ENCODE results near the gene CP. TPM values are rescaled to one million over a fixed set of nuclear protein-coding genes. Genes with fewer than 3 reads are reported as not detected.

Gene CP
- total RNA-seq, 1 experiment from 2014 or later, result 0.28 TPM

DNA sequence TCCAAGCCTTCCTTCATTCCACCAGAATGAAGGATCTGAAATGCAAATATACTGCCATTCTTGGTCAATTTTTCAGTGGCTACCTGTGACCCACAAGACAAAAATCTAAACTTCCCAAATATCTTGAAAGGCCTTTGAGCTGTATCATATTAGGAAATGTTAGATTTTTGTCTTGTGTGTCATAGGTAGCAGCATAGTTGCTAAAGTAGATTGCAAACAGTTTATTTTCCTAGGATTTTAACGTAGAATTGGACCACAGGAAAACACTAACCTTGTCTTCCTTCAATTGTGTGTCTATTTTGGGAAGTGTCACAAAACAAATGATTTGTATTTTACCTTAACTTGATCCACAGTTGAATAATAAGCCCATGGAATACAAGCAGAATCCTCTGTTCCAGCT lies 42.4 kb downstream of the CP start:
- no peaks in the 10 kb centered on the region; the same call in 1 of the 2 replicates for H3K36me3 ChIP-seq (ENCODE audit: low read depth)
- no peaks in the 10 kb centered on the region for H3K79me2 ChIP-seq (ENCODE audit: low read depth)
- ChIA-PET CTCF (interaction anchor here (0.6 to 0.9 kb wide), 2 partner anchors 189 to 295 kb away, joined by 3 to 5 read pairs; no protein-coding TSS in a partner anchor), POLR2A (ENCODE audit: unreplicated experiment) (no interaction called here)
- no peak overlapping the region for H3K4me3 ChIP-seq
- peaks cover 11% of the 10 kb centered on the region for H3K4me1 ChIP-seq (replicated peaks; ENCODE audit: insufficient read depth)
- peak overlapping the region; percentile 6; the same call in 1 of the 2 replicates for H3K4me2 ChIP-seq
- H4K20me1 ChIP-seq (ENCODE audit: insufficient read depth), result no peaks in the 10 kb centered on the region
- no peak for TF ChIP-seq CTCF (conservative IDR thresholded peaks at IDR 0.05)
- TF ChIP-seq EZH2 (IDR thresholded peaks at IDR 0.05; ENCODE audit: low read depth), result no peak
- H3K27me3 ChIP-seq (ENCODE audit: insufficient read depth, low read depth), result no peaks in the 10 kb centered on the region
- no peak overlapping the region for H2AFZ ChIP-seq
- intact Hi-C loops (cut with micrococcal nuclease; ENCODE audit: unreplicated experiment), result no loop called here
- H3K9me2 ChIP-seq (ENCODE audit: insufficient read depth), result no peaks in the 10 kb centered on the region
- no TSS peak for BruUV-seq (replicated peaks)
- H3K27ac ChIP-seq, result peak overlapping the region; percentile 30
- DNase-seq, result peak in 1 of 2 experiments; percentile 44
- H3K9me3 ChIP-seq (ENCODE audit: insufficient read depth, low read depth), result no peaks in the 10 kb centered on the region
- peaks cover 4% of the 10 kb centered on the region; the same call in 1 of the 2 replicates for H3F3A ChIP-seq (ENCODE audit: insufficient read depth, low read depth)

DNA sequence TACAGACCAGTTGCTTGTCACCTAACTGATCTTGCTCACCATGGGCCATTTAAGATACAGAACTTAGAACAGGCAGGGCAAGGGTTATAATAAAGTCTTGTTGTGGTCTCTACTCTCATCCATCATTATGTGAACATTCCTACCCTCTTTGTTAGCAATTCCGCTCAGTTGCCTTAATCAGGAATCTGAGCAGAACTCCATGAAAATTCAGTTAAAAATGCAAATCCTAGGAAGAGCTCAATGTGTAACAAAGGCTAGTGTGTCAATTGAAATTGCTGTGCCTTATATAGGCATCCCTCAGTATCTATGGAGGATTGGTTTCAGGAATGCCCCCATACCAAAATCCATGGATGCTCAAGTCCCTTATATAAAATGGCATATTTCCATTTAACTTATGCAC lies 44.5 kb downstream of the CP start:
- peaks cover 4% of the 10 kb centered on the region for H3K36me3 ChIP-seq (ENCODE audit: low read depth)
- no peaks in the 10 kb centered on the region for H3K79me2 ChIP-seq (ENCODE audit: low read depth)
- TF ChIP-seq EZH2 (IDR thresholded peaks at IDR 0.05; ENCODE audit: low read depth), result no peak
- TF ChIP-seq CTCF (conservative IDR thresholded peaks at IDR 0.05), result no peak
- intact Hi-C loops (cut with micrococcal nuclease; ENCODE audit: unreplicated experiment), result no loop called here
- CTCF ChIA-PET, result no interaction called here
- DNase-seq, result no peak
- H3K27ac ChIP-seq, result no peak overlapping the region
- H3F3A ChIP-seq (ENCODE audit: insufficient read depth, low read depth), result peaks cover 4% of the 10 kb centered on the region; the same call in 1 of the 2 replicates
- no peaks in the 10 kb centered on the region for H4K20me1 ChIP-seq (ENCODE audit: insufficient read depth)
- no peak overlapping the region for H3K4me3 ChIP-seq
- H3K4me1 ChIP-seq (replicated peaks; ENCODE audit: insufficient read depth), result peaks cover 11% of the 10 kb centered on the region
- H2AFZ ChIP-seq, result no peak overlapping the region
- POLR2A ChIA-PET (ENCODE audit: unreplicated experiment), result no interaction called here
- no TSS peak for BruUV-seq (replicated peaks)
- H3K27me3 ChIP-seq (ENCODE audit: insufficient read depth, low read depth), result no peaks in the 10 kb centered on the region
- no peaks in the 10 kb centered on the region for H3K9me2 ChIP-seq (ENCODE audit: insufficient read depth)
- H3K4me2 ChIP-seq, result no peak overlapping the region
- H3K9me3 ChIP-seq (ENCODE audit: insufficient read depth, low read depth), result no peaks in the 10 kb centered on the region

DNA sequence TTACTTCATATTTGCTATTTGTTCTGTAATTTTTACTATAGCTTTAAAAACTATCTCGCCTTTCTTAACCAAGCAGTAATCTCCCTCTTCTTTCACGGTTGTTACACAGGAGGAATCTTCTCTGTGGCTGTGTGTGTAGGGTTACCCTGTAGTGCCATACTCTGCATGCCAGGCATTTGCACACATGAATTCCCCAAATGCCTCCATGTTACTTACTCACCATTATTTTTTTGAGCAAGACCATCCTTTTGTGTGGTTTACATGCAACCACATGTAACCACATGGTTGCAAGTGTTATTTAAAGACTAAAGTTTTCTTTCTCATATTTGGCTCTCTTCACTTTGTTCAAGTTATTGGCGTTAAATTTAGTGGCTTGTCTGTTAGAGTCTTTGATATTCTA lies 46.7 kb downstream of the CP start:
- ChIA-PET CTCF (no interaction called here), POLR2A (ENCODE audit: unreplicated experiment) (no interaction called here)
- no peak overlapping the region for H3K4me2 ChIP-seq
- H3K36me3 ChIP-seq (ENCODE audit: low read depth), result peaks cover 12% of the 10 kb centered on the region
- no peak overlapping the region for H3K4me3 ChIP-seq
- no peak for DNase-seq
- H3K4me1 ChIP-seq (replicated peaks; ENCODE audit: insufficient read depth), result peaks cover 10% of the 10 kb centered on the region
- H3K79me2 ChIP-seq (ENCODE audit: low read depth), result no peaks in the 10 kb centered on the region
- intact Hi-C loops (cut with micrococcal nuclease; ENCODE audit: unreplicated experiment), result no loop called here
- no peak overlapping the region for H2AFZ ChIP-seq
- no TSS peak for BruUV-seq (replicated peaks)
- no peaks in the 10 kb centered on the region for H3K9me3 ChIP-seq (ENCODE audit: insufficient read depth, low read depth)
- H4K20me1 ChIP-seq (ENCODE audit: insufficient read depth), result no peaks in the 10 kb centered on the region
- H3K9me2 ChIP-seq (ENCODE audit: insufficient read depth), result no peaks in the 10 kb centered on the region
- H3K27me3 ChIP-seq (ENCODE audit: insufficient read depth, low read depth), result no peaks in the 10 kb centered on the region
- H3K27ac ChIP-seq, result no peak overlapping the region
- TF ChIP-seq CTCF (conservative IDR thresholded peaks at IDR 0.05), result no peak
- no peak for TF ChIP-seq EZH2 (IDR thresholded peaks at IDR 0.05; ENCODE audit: low read depth)
- peaks cover 4% of the 10 kb centered on the region; the same call in 1 of the 2 replicates for H3F3A ChIP-seq (ENCODE audit: insufficient read depth, low read depth)

Measured in PC-9 (cell line).